DLD1 (cell line): ENCODE measurements around the gene NTMT2.
"Not testable (repeated sequence)": the region's sequence is repeated elsewhere in the genome, so short reads cannot be mapped to it uniquely, and the experiment has no call there.

ENCODE experiments used
- in situ Hi-C: cut with HindIII; loops from 2 replicates; pipeline ENCODE4 v1.10.0; 2017; ENCODE audit warnings: low sequenced_read_pairs

Gene NTMT2

DNA sequence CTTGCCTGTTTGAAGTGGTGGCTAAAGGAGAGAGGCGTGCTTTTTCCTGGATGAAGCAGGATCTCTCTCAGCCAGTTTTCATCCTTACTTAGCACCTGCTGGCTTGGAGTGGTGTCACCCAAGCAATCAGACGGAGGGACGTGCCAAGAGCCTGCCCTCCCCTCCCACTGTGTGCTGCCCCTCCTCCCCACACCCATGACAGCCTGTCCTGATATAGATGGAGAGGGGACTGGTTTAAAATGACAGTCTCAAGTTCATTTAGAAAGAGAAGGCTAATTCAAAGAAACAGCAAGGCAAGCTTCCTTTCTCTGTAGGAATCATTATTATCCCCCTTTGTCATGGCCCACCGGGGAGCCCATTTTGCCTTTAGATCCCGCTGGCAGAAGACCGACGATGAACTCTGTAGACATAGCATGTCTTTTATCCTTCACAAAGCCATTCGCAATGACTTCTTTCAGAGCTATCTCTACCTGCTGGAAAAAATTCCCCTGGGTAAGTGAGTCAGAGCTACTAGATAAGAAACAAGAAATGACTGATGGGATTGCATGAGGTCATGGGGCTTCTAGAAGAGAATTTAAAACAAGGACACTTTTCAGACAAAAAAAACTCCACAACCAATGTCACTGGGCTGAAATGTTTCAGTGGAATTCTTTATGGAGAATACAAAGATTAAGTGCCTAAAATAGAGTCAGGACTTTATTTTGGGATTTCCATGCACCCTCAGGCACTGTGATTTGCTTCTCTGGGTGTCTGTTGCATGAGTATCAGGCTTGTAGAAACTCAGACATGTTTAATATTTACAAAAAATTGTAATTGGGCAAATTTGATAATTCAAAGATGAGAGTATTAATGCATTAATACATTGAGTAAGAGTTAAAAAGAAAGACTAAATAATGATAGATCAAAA, at the start of gene NTMT2:
NTMT2 (plus strand) TSS at position 190 of the 907 bp plus-strand sequence; CDS start at position 339, 149 bp downstream.
- in situ Hi-C loops = no loop called here

DNA sequence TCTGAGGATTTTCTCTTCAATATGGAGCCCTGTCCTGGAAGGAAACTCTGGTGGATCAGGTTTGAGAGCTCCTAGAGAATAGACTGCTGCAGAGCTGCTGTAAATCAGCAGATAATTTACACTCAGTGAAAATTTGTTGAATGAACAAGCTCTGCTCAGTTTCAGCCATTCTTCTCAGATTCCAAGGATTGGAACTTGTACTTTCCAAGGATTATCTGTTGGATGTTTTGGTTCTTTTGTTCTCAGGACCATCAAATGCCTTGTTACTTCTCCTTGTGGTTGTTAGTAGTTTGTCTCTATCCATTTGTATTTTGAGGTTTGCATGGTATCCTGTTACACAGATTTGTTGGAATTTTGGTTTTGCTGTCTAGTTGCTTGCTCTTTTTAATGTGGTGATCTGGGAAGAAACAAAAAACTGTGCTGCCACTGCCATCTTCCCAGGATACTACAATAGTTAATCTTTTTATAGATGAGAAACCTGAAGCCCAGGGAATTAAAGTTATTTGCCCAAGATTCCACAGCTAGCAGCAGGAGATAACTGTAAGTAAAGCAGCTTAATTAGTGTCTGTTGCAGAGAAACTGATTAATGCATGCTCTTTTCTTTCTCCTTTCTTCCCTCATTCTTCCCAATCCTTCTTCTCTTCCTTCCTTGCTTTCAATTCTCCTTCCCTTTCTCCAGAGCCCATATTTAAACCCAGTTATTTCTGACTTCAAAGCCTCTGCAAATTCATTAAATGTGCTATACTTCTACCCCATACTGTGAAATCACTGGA, 49.6 kb upstream of the NTMT2 start:
- in situ Hi-C loops = no loop called here

DNA sequence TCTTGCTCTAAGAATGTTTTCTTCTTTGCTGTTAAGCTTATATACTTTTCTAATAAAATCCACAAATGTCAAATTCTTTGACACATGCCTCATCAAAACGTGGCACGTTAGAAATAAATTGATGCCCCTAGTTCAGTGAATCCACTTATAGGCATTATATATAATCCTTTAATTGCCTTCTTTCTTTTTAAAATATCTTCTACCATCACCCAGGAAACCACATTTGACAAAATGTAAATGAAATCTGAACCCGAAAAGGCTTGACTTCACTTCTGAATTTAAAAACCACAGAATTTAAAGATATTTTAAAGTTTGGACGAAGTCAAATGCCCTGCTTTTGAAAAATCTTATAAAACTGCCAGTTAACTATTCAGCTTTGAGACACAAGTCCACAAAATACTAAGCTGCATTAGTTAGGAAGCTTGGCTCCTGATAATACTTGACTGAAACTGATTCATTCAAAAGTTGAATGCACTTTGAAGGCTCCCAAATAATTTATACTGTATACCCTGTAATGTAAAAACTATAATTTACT, 48.9 kb upstream of the NTMT2 start:
- in situ Hi-C loops = no loop called here

DNA sequence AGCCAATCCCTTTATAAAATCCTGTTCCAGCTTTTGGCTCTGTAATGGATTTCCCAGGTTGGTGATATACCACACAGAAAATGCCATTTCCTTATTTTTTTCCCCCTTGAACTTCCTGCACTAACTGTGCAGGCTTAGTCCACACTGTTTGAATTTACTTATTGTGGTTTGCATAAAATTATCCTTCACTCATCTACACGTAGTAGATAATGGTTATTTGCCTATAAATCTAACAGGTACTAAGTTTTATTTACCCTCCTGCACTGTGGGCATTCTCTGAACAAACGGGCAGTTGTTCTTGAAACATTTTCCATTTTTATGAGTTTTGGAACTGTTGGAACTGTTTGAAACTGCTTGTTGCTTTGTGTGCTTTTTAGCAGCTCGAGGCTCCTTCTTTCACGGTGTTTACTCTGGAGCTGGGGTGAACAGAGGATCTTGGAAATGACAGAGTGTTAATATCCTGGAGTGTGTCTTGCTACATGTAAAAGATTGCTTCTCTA, 48.3 kb upstream of the NTMT2 start:
- in situ Hi-C loops = no loop called here

DNA sequence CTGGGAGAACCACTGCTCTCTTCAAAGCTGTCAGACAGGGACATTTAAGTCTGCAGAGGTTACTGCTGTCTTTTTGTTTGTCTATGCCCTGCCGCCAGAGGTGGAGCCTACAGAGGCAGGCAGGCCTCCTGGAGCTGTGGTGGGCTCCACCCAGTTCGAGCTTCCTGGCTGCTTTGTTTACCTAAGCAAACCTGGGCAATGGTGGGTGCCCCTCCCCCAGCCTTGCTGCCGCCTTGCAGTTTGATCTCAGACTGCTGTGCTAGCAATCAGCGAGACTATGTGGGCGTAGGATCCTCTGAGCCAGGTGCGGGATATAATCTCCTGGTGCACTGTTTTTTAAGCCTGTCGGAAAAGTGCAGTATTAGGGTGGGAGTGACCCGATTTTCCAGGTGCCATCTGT, 32.6 kb upstream of the NTMT2 start:
- in situ Hi-C loops = not testable (repeated sequence)

DNA sequence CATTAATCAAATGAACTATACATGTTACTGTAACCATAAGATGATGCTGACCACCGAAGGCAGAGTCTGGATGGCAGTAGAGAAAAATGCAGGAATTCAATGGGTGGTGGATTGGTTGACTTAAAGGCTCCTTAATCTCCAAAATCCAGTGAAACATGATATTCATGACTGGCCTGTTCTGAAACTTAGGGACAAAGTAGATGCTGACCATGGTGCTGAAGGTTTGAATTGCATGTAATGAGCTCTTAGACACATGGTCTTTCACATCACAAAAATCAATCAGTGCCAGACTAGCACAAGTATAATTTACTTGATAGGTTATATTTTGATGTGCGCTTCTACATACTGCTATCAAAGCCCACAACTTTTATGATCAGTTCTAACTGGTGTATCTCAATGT, 30.9 kb upstream of the NTMT2 start:
- in situ Hi-C loops = no loop called here

DNA sequence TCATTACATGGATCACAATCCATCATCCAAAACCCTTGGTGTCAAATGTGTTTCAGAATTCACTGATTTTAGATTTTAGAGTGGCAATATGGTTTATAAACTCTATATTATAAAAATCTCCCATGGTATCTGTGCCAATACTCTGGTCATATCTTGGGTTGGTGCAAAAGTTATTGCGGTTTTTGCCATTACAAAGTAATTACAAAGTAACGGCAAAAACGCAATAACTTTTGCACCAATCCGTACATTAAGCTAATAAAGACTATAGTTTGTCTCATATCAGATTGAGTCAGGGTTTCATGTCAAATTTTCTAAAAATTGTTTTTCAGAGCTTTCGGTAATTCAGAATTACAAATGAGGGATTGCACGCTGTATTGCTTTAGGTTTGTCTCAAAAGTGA, 23.4 kb upstream of the NTMT2 start:
- in situ Hi-C loops = no loop called here

DNA sequence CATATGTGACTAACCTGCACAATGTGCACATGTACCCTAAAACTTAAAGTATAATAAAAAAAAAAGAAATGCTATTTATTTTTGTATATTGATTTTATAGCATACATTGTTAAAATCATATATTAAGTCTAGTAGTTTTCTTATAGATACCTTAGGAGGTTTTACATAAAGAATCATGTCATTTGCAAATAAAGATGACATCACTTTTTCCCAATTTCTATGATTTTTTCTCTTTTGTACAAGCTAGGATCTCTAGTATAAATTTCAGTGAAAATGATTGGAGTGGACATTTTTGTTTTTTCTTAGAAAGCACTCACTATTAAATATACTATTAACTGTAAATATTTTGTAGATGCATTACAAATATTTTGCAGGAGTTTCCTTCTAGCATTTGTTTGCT, 20.5 kb upstream of the NTMT2 start:
- in situ Hi-C loops = no loop called here

DNA sequence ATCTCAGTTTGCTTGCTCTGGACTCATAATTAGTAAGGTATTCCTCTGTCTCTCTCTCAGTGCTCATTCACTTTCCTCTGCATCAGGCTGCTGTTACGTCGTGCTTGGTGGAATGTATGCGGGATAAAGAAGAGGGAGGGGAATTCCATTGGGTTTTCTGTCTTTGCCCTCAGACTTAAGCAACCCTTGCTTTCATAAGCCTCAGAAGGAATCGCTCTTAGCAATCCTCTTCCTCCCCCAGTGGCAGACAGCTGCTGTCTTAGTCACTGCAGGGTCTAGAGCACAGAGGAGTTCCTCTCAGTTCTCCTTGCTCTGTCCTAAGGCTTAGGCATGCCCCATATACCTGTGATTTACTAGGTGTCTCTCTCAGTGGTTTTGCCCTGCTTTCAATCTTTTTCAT, 19.1 kb upstream of the NTMT2 start:
- in situ Hi-C loops = no loop called here

DNA sequence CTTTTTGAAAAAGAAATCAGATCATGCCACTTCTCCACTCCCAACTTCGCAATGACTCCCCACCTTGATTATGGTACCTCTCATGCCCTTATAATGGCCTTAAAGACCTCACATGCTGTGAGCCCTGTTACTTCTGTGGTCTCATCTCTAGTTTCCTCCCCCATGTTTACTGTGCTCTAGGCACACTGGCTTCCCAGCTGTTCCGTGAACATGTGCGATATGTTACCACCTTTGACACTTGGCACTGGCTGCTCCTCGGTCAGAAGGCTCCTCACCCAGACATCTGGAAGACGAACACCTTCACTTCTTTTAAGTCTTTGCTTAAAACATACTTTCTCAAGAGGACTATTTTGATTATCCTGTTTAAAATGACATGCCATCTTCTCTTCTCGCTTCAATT, 14.3 kb upstream of the NTMT2 start:
- in situ Hi-C loops = no loop called here

DNA sequence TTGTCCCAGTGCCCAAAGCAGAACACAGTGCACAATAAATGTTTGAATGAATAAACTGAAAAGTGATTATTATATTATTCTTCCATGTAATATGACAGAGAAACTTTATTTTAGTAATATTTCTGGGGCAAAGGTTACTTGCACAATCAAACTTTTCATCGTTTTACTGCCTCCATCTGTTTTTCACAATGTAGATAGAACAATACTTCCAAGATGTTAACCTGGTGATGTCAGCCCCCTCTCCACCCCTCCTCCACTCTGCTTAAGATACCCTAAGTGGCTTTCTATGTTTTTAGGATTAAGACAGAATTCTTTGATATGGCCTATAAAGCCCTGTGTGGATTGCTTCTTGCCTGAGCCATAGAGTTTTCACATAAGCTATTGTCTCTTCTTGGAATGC, 13.8 kb upstream of the NTMT2 start:
- in situ Hi-C loops = no loop called here

DNA sequence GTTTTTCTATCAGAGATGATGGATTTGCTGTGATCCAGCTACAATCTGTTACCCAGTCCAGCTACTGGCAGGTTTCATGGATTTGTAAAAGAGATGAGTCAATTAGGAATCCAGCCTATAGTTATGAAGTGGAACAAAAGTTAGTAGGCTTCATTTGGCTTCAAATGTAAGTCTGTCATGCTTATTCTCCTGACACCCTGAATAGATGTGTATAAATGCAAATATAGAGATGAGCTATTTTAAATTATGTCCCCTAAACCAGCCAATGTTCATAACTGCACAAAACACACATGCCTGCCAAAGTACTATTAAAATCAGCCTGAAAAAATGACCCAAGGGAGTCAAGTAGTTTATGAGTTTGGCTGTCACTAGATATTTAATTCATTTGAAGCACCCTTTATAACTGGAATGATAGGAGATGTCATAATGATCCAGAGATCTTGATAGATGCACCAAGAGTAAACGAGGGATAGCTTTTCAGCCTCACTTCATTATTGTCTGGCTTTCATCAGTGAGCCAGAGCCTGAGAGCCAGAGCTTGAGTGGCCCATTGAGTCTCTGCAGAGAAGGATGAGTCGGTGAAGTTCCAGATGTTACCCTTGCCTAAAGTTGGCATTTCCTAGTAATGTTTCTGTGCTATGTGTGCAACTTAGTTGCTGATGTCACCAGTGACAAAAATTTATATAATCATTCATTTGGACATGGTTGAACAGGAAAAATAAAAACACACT, 11.8 kb upstream of the NTMT2 start:
- in situ Hi-C loops = no loop called here

DNA sequence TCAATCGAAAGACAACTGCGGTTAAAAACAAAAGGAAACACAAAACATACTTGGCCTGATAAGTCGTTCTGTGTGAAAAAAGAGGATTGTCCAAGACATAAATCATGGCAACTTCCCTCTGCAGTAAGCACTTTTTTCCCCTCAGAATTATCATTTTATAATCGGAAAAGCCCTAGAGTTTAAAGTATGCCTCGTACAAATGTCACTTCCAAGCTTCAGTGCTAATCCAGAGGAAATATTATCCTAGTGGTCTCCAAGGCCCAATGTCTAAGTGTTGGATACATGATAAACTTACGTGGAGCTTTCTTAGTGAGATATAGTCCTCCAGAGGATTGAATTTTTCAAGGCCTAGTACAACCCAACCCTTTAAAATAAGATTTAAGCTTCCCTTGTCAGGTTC, 11.2 kb upstream of the NTMT2 start:
- in situ Hi-C loops = no loop called here

DNA sequence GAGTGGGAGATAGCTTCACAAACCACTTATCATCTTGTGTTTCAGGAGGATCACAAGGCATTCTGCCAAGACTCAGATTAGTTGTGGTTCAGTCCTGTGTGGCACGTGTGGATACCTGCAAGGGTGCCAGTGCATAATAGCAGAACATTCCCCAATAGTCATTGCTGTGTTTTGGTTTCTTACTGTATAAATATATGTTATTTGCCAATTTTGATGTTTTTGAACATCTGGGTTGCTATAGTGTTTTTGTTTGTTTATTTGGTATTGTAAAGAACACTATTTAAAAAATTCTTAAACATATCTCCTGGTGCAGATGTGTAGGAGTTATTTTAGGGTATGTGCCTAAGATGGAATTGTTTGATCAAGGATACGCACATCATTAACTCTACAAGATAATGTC, 5.4 kb upstream of the NTMT2 start:
- in situ Hi-C loops = no loop called here

DNA sequence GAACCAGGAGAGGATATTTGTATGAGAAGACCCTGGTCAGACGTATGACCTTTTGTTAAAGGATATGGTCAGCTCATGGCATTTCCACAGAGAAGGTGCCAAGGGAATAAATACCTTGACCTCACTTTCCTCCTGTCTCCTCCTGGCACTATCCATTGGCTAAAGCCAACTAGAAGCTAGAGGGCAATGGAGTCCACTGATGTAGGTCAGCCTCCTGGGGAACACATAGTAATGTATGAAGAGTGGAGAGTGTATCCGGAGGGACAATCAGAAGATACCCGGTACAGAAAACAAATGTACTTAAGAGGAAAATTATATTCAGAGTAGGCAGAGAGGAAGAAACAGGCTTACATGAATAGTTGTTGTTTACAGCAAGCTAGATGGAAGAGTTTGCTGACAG, 698 bp upstream of the NTMT2 start:
- in situ Hi-C loops = no loop called here

DNA sequence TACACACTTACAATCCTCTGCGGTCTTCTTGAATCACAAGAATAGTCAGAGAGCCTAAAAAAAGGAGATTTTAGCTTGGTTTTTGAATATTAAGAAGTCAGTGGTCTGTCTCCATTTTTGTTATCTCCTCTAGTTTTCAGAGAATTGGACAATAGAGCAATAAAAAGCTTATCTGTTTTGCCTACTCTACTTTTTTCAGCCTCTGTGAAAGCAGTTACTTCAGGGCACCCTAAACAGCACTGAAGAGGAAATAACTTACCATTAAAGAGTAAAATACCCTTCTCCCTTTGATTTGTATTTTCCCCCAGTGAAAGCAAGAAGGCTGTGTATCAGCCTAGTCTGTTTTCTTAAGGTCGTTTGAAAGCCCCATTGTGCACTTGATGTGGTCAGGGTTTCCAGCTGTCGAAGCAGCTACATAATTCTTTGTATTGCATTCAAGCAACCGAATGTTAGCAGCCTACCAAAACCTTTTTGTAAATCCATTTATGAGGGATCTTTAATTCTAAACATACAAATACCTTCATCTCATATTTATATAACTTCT, 1.0 kb downstream of the NTMT2 start:
- in situ Hi-C loops = no loop called here

DNA sequence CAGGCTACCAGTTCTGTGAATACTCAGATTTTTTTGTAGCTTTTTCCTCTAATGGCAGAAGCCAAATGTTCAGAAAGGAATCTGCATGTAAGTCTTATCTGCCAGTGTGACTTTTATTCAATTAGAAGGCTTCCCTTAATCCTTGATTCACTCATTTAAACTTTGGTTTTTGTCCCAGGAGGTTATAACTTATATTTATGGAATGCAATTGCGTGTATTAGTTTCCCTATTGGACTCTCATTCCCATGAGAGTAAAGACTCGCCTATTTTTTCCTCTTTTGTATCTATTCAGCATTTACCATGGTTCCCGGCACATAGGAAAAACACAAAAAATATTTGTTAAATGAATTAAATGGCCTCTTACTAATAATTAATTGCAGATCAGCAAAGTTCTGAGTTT, 3.5 kb downstream of the NTMT2 start:
- in situ Hi-C loops = no loop called here

DNA sequence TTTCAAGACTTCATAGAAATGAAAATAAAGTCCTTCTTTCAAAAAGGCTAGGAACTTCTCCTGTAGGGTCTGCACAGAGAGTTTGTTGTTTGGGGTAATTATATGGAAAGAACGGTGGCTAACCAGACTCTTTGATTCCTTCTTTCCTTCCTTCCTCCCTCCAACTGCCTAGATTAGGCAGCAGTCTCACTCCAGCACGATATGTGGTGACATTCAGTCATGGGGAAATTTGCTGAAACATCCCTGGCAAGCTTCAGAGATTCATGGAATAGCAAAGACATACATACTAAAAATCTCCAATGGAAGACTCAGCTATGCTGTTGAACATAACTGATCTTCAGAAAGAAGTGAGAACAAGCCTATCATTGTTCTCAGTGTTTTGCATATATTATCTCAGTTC, 4.3 kb downstream of the NTMT2 start:
- in situ Hi-C loops = no loop called here

DNA sequence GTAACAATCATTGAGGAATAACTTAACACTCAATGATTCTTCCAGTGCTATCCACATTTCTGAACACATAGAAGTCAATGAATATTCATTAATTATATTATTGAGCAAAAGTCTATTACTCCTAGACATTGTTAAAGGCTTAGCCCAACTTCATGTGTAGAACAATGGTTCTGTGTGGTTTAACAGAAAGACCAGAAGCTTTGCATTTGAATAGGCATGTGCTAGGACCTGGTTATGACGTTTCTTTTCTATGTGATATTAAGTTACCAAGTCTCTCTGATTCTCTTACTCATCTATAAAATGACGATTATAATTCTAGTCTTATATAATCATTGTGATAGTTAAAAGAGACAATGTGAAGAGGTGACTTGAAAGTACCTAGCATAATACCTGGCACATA, 5.2 kb downstream of the NTMT2 start:
- in situ Hi-C loops = no loop called here

DNA sequence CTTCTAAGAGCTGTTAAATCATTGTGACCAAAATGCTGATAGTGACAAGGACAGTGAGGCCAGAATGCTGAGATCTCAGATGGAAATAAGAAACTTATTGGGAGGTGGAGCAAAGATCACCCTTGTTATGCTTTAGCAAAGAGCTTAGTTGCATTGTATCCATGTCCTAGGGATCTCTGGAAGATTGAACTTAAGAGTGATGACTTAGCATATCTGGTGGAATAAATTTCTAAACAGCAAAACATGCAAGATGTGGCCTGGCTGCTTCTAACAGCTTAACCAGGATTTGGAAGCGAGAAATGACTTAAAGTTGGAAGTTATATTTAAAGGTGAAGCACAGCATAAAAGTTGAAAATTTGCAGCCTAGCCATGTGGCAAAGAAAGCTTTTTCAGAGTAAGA, 7.7 kb downstream of the NTMT2 start:
- in situ Hi-C loops = no loop called here

DNA sequence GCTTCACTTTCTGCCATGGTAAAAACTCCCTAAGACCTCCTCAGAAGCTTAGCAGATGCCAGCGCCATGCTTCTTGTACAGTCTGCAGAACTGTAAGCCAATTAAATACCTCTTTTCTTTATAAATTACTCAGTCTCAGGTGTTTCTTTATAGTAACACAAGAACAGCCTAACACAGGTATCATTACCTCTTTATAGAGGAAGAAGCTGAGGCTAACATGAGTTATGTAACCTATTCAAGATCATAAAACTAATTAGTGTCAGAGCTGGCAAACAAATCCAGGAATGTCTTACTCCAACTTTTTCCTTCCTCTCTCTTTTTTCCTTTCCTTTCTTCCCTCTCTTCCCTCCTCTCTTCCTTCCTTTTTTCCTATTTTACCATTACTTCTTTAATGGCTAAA, 9.3 kb downstream of the NTMT2 start:
- in situ Hi-C loops = no loop called here
